ENCODE data around the gene XKR3. TPM values are rescaled to one million over a fixed set of nuclear protein-coding genes. Genes with fewer than 3 reads are reported as not detected.
"Not testable (repeated sequence)": the region's sequence is repeated elsewhere in the genome, so short reads cannot be mapped to it uniquely, and the experiment has no call there.

XKR3 gene
- total and polyA plus RNA-seq, 2 of the 8 experiments (the other 6 are each of a cell fraction or from before 2014, with no cell fraction given): 0.17 TPM; not detected in 1

DNA sequence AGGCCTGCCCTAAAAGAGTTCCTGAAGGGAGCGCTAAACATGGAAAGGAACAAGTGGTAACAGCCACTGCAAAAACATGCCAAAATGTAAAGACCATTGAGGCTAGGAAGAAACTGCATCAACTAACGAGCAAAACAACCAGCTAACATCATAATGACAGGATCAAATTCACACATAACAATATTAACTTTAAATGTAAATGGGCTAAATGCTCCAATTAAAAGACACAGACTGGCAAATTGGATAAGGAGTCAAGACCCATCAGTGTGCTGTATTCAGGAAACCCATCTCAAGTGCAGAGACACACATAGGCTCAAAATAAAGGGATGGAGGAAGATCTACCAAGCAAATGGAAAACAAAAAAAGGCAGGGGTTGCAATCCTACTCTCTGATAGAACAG lies 57.3 kb downstream of the XKR3 start:
- H4K5ac ChIP-seq (ENCODE audit: insufficient read length, low read depth, low read length); H3K14ac ChIP-seq (ENCODE audit: insufficient read length); CTCF ChIA-PET (ENCODE audit: partially characterized antibody); H3K23me2 ChIP-seq (ENCODE audit: low read depth, low read length); H3K27me3 ChIP-seq (replicated peaks in 1 of 4; ENCODE audit: control insufficient read depth in 3 of 4, extremely low read depth in 1 of 4, insufficient read depth in 3 of 4, low read length in 3 of 4); H3K79me1 ChIP-seq (ENCODE audit: low read depth, low read length); H3K23ac ChIP-seq (ENCODE audit: insufficient read length); H3K79me2 ChIP-seq (ENCODE audit: control insufficient read depth in 1 of 2, insufficient read depth in 2 of 2, low read length in 2 of 2); H3K4me1 ChIP-seq (replicated peaks in 1 of 4; ENCODE audit: control insufficient read depth in 3 of 4, insufficient read depth in 4 of 4, low read length in 3 of 4); H3K27ac ChIP-seq (ENCODE audit: low read depth, low read length); H3K56ac ChIP-seq (replicated peaks; ENCODE audit: insufficient read length, low read depth, low read length); POLR2A ChIA-PET (ENCODE audit: partially characterized antibody); H4K8ac ChIP-seq (ENCODE audit: extremely low read depth, insufficient read depth, low read length); H3K4ac ChIP-seq (replicated peaks; ENCODE audit: insufficient read length, low read depth, low read length); H2AFZ ChIP-seq (ENCODE audit: low read length); H3K18ac ChIP-seq (ENCODE audit: extremely low read depth, low read length); H2BK15ac ChIP-seq (ENCODE audit: low read length); DNase-seq (ENCODE audit: low read depth in 1 of 2, low spot score in 2 of 2); H2BK120ac ChIP-seq (replicated peaks; ENCODE audit: low read depth, low read length); H3K9ac ChIP-seq (replicated peaks in 1 of 4; ENCODE audit: extremely low read depth in 1 of 4, low read depth in 3 of 4, low read length in 3 of 4); H3K4me2 ChIP-seq (ENCODE audit: insufficient read depth in 1 of 2, low read depth in 2 of 2, low read length in 2 of 2); H2BK20ac ChIP-seq (ENCODE audit: low read length); H2BK5ac ChIP-seq (ENCODE audit: low read depth, low read length); H3K36me3 ChIP-seq (ENCODE audit: control insufficient read depth in 2 of 4, insufficient read depth in 4 of 4, low read length in 3 of 4); H2AK5ac ChIP-seq (ENCODE audit: low read depth, low read length); FAIRE-seq; H2BK12ac ChIP-seq (ENCODE audit: low read depth, low read length); H4K91ac ChIP-seq (replicated peaks; ENCODE audit: insufficient read length, low read length); H4K20me1 ChIP-seq (replicated peaks in 1 of 2; ENCODE audit: control insufficient read depth in 1 of 2, insufficient read depth in 2 of 2, low read length in 2 of 2); H3K4me3 ChIP-seq (ENCODE audit: extremely low read depth in 1 of 4, insufficient read depth in 2 of 4, low read depth in 3 of 4, low read length in 4 of 4): not testable (repeated sequence)
- H3K9me3 ChIP-seq (ENCODE audit: insufficient read depth in 2 of 2, low read depth in 1 of 2, low read length in 1 of 2): peaks cover 0 to 19% of the 10 kb centered on the region in 2 experiments; a peak in 2 of 4 replicates
- 0% methylated on average over 2 of the region's 2 CpGs; no CpG with 5 or more reads in 1 of the 2 experiments for WGBS, 2 experiments (ENCODE audit: extremely low coverage in 1 of 2, insufficient coverage in 1 of 2, insufficient read length in 1 of 2, insufficient replicate concordance in 2 of 2, low coverage in 1 of 2, low lambda C conversion rate in 2 of 2, missing lambda C conversion rate in 1 of 2)

DNA sequence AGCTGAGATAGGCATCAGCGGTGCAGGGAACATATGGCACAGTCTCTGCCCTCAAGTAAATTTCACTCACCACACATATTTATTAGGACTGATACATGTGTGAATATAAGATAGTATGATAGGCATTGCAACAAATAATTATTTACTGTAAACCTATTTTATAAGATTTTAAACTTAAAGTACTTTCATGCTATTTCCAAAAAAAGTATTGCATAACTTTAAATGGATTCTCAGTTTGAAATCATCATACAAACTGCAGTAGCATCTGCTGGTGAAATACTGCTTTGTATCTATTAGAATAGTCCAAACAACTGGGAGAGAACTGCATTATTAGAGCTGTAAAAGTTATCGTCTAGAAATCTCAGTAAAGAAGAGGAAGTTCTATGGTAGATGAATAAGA lies 63.0 kb downstream of the XKR3 start:
- H4K91ac ChIP-seq (replicated peaks; ENCODE audit: insufficient read length, low read length); H3K18ac ChIP-seq (ENCODE audit: extremely low read depth, low read length); H3K36me3 ChIP-seq (ENCODE audit: control insufficient read depth in 2 of 4, insufficient read depth in 4 of 4, low read length in 3 of 4); H3K4me2 ChIP-seq (ENCODE audit: insufficient read depth in 1 of 2, low read depth in 2 of 2, low read length in 2 of 2); H2AK5ac ChIP-seq (ENCODE audit: low read depth, low read length); H4K20me1 ChIP-seq (replicated peaks in 1 of 2; ENCODE audit: control insufficient read depth in 1 of 2, insufficient read depth in 2 of 2, low read length in 2 of 2); H3K9ac ChIP-seq (replicated peaks in 1 of 4; ENCODE audit: extremely low read depth in 1 of 4, low read depth in 3 of 4, low read length in 3 of 4); H3K56ac ChIP-seq (replicated peaks; ENCODE audit: insufficient read length, low read depth, low read length); H2BK15ac ChIP-seq (ENCODE audit: low read length); H3K14ac ChIP-seq (ENCODE audit: insufficient read length); POLR2A ChIA-PET (ENCODE audit: partially characterized antibody); H3K4me1 ChIP-seq (replicated peaks in 1 of 4; ENCODE audit: control insufficient read depth in 3 of 4, insufficient read depth in 4 of 4, low read length in 3 of 4); H4K8ac ChIP-seq (ENCODE audit: extremely low read depth, insufficient read depth, low read length); H3K23ac ChIP-seq (ENCODE audit: insufficient read length); DNase-seq (ENCODE audit: low read depth in 1 of 2, low spot score in 2 of 2); H2BK12ac ChIP-seq (ENCODE audit: low read depth, low read length); H3K4me3 ChIP-seq (ENCODE audit: extremely low read depth in 1 of 4, insufficient read depth in 2 of 4, low read depth in 3 of 4, low read length in 4 of 4); H3K4ac ChIP-seq (replicated peaks; ENCODE audit: insufficient read length, low read depth, low read length); H3K23me2 ChIP-seq (ENCODE audit: low read depth, low read length); H2AFZ ChIP-seq (ENCODE audit: low read length); FAIRE-seq; H3K79me2 ChIP-seq (ENCODE audit: control insufficient read depth in 1 of 2, insufficient read depth in 2 of 2, low read length in 2 of 2); H3K27ac ChIP-seq (ENCODE audit: low read depth, low read length); H3K27me3 ChIP-seq (replicated peaks in 1 of 4; ENCODE audit: control insufficient read depth in 3 of 4, extremely low read depth in 1 of 4, insufficient read depth in 3 of 4, low read length in 3 of 4); H2BK120ac ChIP-seq (replicated peaks; ENCODE audit: low read depth, low read length); H2BK20ac ChIP-seq (ENCODE audit: low read length); H4K5ac ChIP-seq (ENCODE audit: insufficient read length, low read depth, low read length); H2BK5ac ChIP-seq (ENCODE audit: low read depth, low read length); H3K79me1 ChIP-seq (ENCODE audit: low read depth, low read length): not testable (repeated sequence)
- WGBS, 2 experiments (ENCODE audit: extremely low coverage in 1 of 2, insufficient coverage in 1 of 2, insufficient read length in 1 of 2, insufficient replicate concordance in 2 of 2, low coverage in 1 of 2, low lambda C conversion rate in 2 of 2, missing lambda C conversion rate in 1 of 2): 42% methylated on average over 2 of the region's 2 CpGs; no CpG with 5 or more reads in 1 of the 2 experiments
- H3K9me3 ChIP-seq (ENCODE audit: insufficient read depth in 2 of 2, low read depth in 1 of 2, low read length in 1 of 2): peaks cover 2 to 48% of the 10 kb centered on the region in 2 experiments; a peak in 2 of 4 replicates
- CTCF ChIA-PET (ENCODE audit: partially characterized antibody): interaction anchor here (0.7 kb wide), 1 partner anchor 22 kb away, joined by 3 read pairs; no protein-coding TSS in a partner anchor
